LNCAP (cell line): ENCODE results near the gene CACNG1.

Experiments used
- CTCF ChIP-seq: fragments of 450-650 bp; IDR thresholded peaks from 2 replicates; pipeline ENCODE4 v1.5.1; 2017; ENCODE audit warnings: mild to moderate bottlenecking

The CACNG1 gene

GRCh38 chr17:67049025-67049739, 4.8 kb downstream of the CACNG1 start:
- no peak for TF ChIP-seq CTCF

- TF ChIP-seq CTCF: no peak
Measured at GRCh38 chr17:67050066-67050465, 5.7 kb downstream of the CACNG1 start.

- TF ChIP-seq CTCF: no peak
Measured at GRCh38 chr17:67050471-67051154, 6.3 kb downstream of the CACNG1 start.

- no peak for TF ChIP-seq CTCF
Measured at GRCh38 chr17:67051155-67051538, 6.8 kb downstream of the CACNG1 start.

- TF ChIP-seq CTCF: no peak
Measured at GRCh38 chr17:67051837-67052236, 7.5 kb downstream of the CACNG1 start.

GRCh38 chr17:67052720-67053437, 8.5 kb downstream of the CACNG1 start:
- TF ChIP-seq CTCF: no peak

GRCh38 chr17:67053438-67054000, 9.2 kb downstream of the CACNG1 start:
- TF ChIP-seq CTCF: no peak
